ENCODE measurements around the gene CFAP65. TPM values are rescaled to one million over a fixed set of nuclear protein-coding genes. Genes with fewer than 3 reads are reported as not detected.

CFAP65 gene
- total RNA-seq (2021; ENCODE audit: unreplicated experiment) (0.33 TPM), Bru-seq, nascent RNA (percentile 6 among the genes with signal in this experiment), BruChase-seq, experiment 1, labeled RNA remaining after a 2-hour chase (percentile 10 among the genes with signal in this experiment), BruChase-seq, experiment 2, labeled RNA remaining after a 6-hour chase (percentile 5 among the genes with signal in this experiment)
- polyA plus RNA-seq (2012; ENCODE audit: insufficient read length), result 0.10 TPM
- long read RNA-seq, result 0 reads

- no peaks in the 10 kb centered on the region for H3K4me1 ChIP-seq (ENCODE audit: control insufficient read depth, insufficient read depth, low read length)
- H3K36me3 ChIP-seq (ENCODE audit: control insufficient read depth, insufficient read depth, low read length), result no peaks in the 10 kb centered on the region
- no TSS peak for BruUV-seq (replicated peaks)
- H3K27ac ChIP-seq (ENCODE audit: low read length), result no peak within 1 kb of the TSS
- intact Hi-C loops (cut with micrococcal nuclease; ENCODE audit: unreplicated experiment), result no loop called here
- DNase-seq (ENCODE audit: low read depth, low spot score) (peak; percentile 10), ATAC-seq (peak; percentile 88)
- CTCF ChIA-PET, result interaction anchor here (1.1 to 2.6 kb wide), 2 partner anchors 11 to 14 kb away, joined by 3 to 21 read pairs; no protein-coding TSS in a partner anchor
- in situ Hi-C loops (cut with HindIII; ENCODE audit: low pct_unique_long_range_greater_than_20kb, low sequenced_read_pairs), result no loop called here
- POLR2A ChIA-PET, result interaction anchor here (0.7 kb wide), 1 partner anchor 62 kb away, joined by 4 read pairs; no protein-coding TSS in a partner anchor
- no peaks in the 10 kb centered on the region for H3K9me3 ChIP-seq (ENCODE audit: control insufficient read depth, insufficient read depth, low read depth, low read length)
- H3K27me3 ChIP-seq (ENCODE audit: control insufficient read depth, insufficient read depth, low read length), result peaks cover 19% of the 10 kb centered on the region
- TF ChIP-seq POLR2AphosphoS5 (IDR thresholded peaks at IDR 0.05; ENCODE audit: low read depth, low read length), result no peak
- TF ChIP-seq REST (IDR thresholded peaks at IDR 0.05; ENCODE audit: insufficient read depth in 1 of 2, low read depth in 2 of 2, low read length in 1 of 2), result no peak
- TF ChIP-seq TCF7L2 (IDR thresholded peaks at IDR 0.05; ENCODE audit: low read depth, low read length), result peak; percentile 57; the same call in 1 of the 2 replicates
- no peak for TF ChIP-seq CTCF (IDR thresholded peaks at IDR 0.05)
- peak; percentile 100 for TF ChIP-seq SIN3A (IDR thresholded peaks at IDR 0.05; ENCODE audit: borderline replicate concordance, insufficient read depth, low read depth, low read length)
- H3K4me3 ChIP-seq (ENCODE audit: low read depth in 2 of 2, low read length in 2 of 2), result peak within 1 kb of the TSS; percentile 69 to 78
These were observed at the start of gene CFAP65 for GRCh38 chr2:219041252-219041651. TSS of gene CFAP65 (minus strand) at chr2:219041516. CDS start at chr2:219039048, 2,468 bp downstream.

GRCh38 chr2:219090436-219091299 lies 49.4 kb upstream of the CFAP65 start:
- ATAC-seq, result no peak
- Histone ChIP-seq H3K9me3 (ENCODE audit: control insufficient read depth, insufficient read depth, low read depth, low read length) (no peaks in the 10 kb centered on the region), H3K27ac (ENCODE audit: low read length) (no peak overlapping the region), H3K4me1 (ENCODE audit: control insufficient read depth, insufficient read depth, low read length) (no peaks in the 10 kb centered on the region), H3K36me3 (ENCODE audit: control insufficient read depth, insufficient read depth, low read length) (no peaks in the 10 kb centered on the region), H3K4me3 (ENCODE audit: low read depth in 2 of 2, low read length in 2 of 2) (no peak overlapping the region), H3K27me3 (ENCODE audit: control insufficient read depth, insufficient read depth, low read length) (no peaks in the 10 kb centered on the region)
- intact Hi-C loops (cut with micrococcal nuclease; ENCODE audit: unreplicated experiment), result no loop called here
- no TSS peak for BruUV-seq (replicated peaks)
- no peak for DNase-seq (ENCODE audit: low read depth, low spot score)
- in situ Hi-C loops (cut with HindIII; ENCODE audit: low pct_unique_long_range_greater_than_20kb, low sequenced_read_pairs), result no loop called here
- POLR2A ChIA-PET, result no interaction called here
- TF ChIP-seq POLR2AphosphoS5 (IDR thresholded peaks at IDR 0.05; ENCODE audit: low read depth, low read length), result no peak
- TF ChIP-seq TCF7L2 (IDR thresholded peaks at IDR 0.05; ENCODE audit: low read depth, low read length), result no peak
- no peak for TF ChIP-seq REST (IDR thresholded peaks at IDR 0.05; ENCODE audit: insufficient read depth in 1 of 2, low read depth in 2 of 2, low read length in 1 of 2)
- TF ChIP-seq CTCF (IDR thresholded peaks at IDR 0.05), result no peak
- no peak for TF ChIP-seq SIN3A (IDR thresholded peaks at IDR 0.05; ENCODE audit: borderline replicate concordance, insufficient read depth, low read depth, low read length)
- CTCF ChIA-PET, result no interaction called here

All from Panc1 (cell line).